Endothelial cell of umbilical vein (primary cell): ENCODE measurements around the gene PLEKHH2. TPM values are rescaled to one million over a fixed set of nuclear protein-coding genes. Genes with fewer than 3 reads are reported as not detected.

Source experiments
- BruUV-seq: library from RNA; stranded (reverse); fragments of 400-500 nt; replicated peaks from 2 replicates; lab custom pipeline; 2021; lab: Mats Ljungman, UMichigan
- CTCF ChIA-PET: fragments of 300-600, 350-600 bp; sonication (Branson Sonifier 250); formaldehyde crosslinking; loops from one replicate; lab custom pipeline; 2021; ENCODE audit warnings: antibody characterized with exemption, inconsistent platforms; lab: Charles Lee
- POLR2A ChIA-PET: fragments of 300-600, 350-600 bp; sonication (Branson Sonifier 250); formaldehyde crosslinking; loops from one replicate; lab custom pipeline; 2021; ENCODE audit warnings: antibody characterized with exemption, inconsistent platforms; lab: Charles Lee
- DNase-seq: peaks from one replicate; pipeline ENCODE4 v3.0.0-alpha.2; 2011; ENCODE audit warnings: low read depth, low spot score
- FAIRE-seq: peaks from 2 replicates; lab custom pipeline; 2011; peaks lifted over from hg19 to GRCh38; lab: Jason Lieb, UNC
- H2AFZ ChIP-seq: 2 replicates; pipeline ENCODE4 v1.6.0; 2012; ENCODE audit warnings: low read depth, low read length, control low read depth, inconsistent platforms
- H3K27ac ChIP-seq: 2 replicates; pipeline ENCODE4 v1.5.1; 2011; ENCODE audit warnings: low read depth, mild to moderate bottlenecking, control low read depth, low read length, moderate library complexity; ENCODE audit not compliant: insufficient read depth
- H3K27me3 ChIP-seq, 2 experiments: 2 replicates each; pipeline versions ENCODE4 v1.6.0 to v1.6.1; 2011; ENCODE audit warnings: low read length in 2 of 2, mixed read lengths in 1 of 2; ENCODE audit not compliant: control insufficient read depth in 2 of 2, insufficient read depth in 2 of 2
- H3K36me3 ChIP-seq, 2 experiments: 2 replicates in 1 of 2; 3 replicates in 1 of 2; pipeline ENCODE4 v1.5.1; 2011; ENCODE audit warnings: low read length in 2 of 2, mild to moderate bottlenecking in 1 of 2, moderate library complexity in 1 of 2; ENCODE audit not compliant: control insufficient read depth in 2 of 2, insufficient read depth in 2 of 2; ENCODE audit errors: extremely low read depth in 1 of 2
- H3K4me1 ChIP-seq: 3 replicates; pipeline ENCODE4 v1.5.1; 2011; ENCODE audit warnings: mild to moderate bottlenecking, low read length; ENCODE audit not compliant: control insufficient read depth, insufficient read depth; ENCODE audit errors: extremely low read depth
- H3K4me2 ChIP-seq: 2 replicates; pipeline ENCODE4 v1.6.1; 2011; ENCODE audit warnings: low read length, control low read depth, mixed read lengths; ENCODE audit not compliant: insufficient read depth
- H3K4me3 ChIP-seq, 3 experiments: fragments of 200-600 bp in 1 of 3; sonication (generic), shearing (Covaris generic) in 1 of 3; replicated peaks in 1 of 3; 2 replicates each; pipeline ENCODE4 v1.5.1; 2011 to 2016; ENCODE audit warnings: control low read depth in 3 of 3, low read length in 3 of 3, mild to moderate bottlenecking in 2 of 3, inconsistent platforms in 1 of 3, low read depth in 1 of 3, moderate library complexity in 1 of 3; ENCODE audit not compliant: insufficient read depth in 1 of 3
- H3K79me2 ChIP-seq: 2 replicates; pipeline ENCODE4 v1.6.0; 2012; ENCODE audit warnings: low read length, inconsistent platforms; ENCODE audit not compliant: control insufficient read depth, insufficient read depth
- H3K9ac ChIP-seq: replicated peaks from 2 replicates; pipeline ENCODE3; 2011; ENCODE audit warnings: low read length, control low read depth; ENCODE audit not compliant: insufficient read depth; ENCODE audit errors: extremely low read depth
- H3K9me1 ChIP-seq: replicated peaks from 3 replicates; pipeline ENCODE4 v1.6.0; 2011; ENCODE audit warnings: mild to moderate bottlenecking, low read length; ENCODE audit not compliant: control insufficient read depth, insufficient read depth; ENCODE audit errors: extremely low read depth
- H3K9me3 ChIP-seq: replicated peaks from 2 replicates; pipeline ENCODE4 v1.5.1; 2012; ENCODE audit warnings: low read length, inconsistent platforms; ENCODE audit not compliant: control insufficient read depth, insufficient read depth
- H4K20me1 ChIP-seq: replicated peaks from 2 replicates; pipeline ENCODE3; 2011; ENCODE audit warnings: mild to moderate bottlenecking, low read length; ENCODE audit not compliant: control insufficient read depth, insufficient read depth; ENCODE audit errors: extremely low read depth
- EZH2 ChIP-seq: IDR thresholded peaks from 2 replicates; pipeline ENCODE4 v1.6.1; 2012; ENCODE audit warnings: borderline replicate concordance, low read depth, mild to moderate bottlenecking, moderate library complexity, low read length, inconsistent platforms; ENCODE audit not compliant: severe bottlenecking
- FOS ChIP-seq: IDR thresholded peaks from 2 replicates; pipeline ENCODE4 v1.6.1; 2011; ENCODE audit warnings: mild to moderate bottlenecking, low read length, moderate library complexity, borderline replicate concordance; ENCODE audit not compliant: insufficient read depth
- GATA2 ChIP-seq: IDR thresholded peaks from 2 replicates; pipeline ENCODE4 v1.7.0; 2011; ENCODE audit warnings: low read depth, mild to moderate bottlenecking, moderate library complexity, mixed read lengths, low read length; ENCODE audit not compliant: insufficient read length, insufficient read depth
- JUN ChIP-seq: IDR thresholded peaks from 2 replicates; pipeline ENCODE4 v1.6.1; 2011; ENCODE audit warnings: borderline replicate concordance, low read depth; ENCODE audit not compliant: insufficient read length, insufficient read depth
- MYC ChIP-seq: IDR thresholded peaks from one replicate; pipeline ENCODE4 v1.6.1; 2011; ENCODE audit warnings: mild to moderate bottlenecking, low read depth, low read length
- POLR2A ChIP-seq: IDR thresholded peaks from 2 replicates; pipeline ENCODE4 v1.6.1; 2012; ENCODE audit warnings: low read depth, mild to moderate bottlenecking, control low read depth, low read length
- POLR2AphosphoS5 ChIP-seq: IDR thresholded peaks from 2 replicates; pipeline ENCODE4 v1.6.1; 2012; ENCODE audit warnings: low read depth, mild to moderate bottlenecking, control low read depth, low read length, moderate library complexity; ENCODE audit not compliant: insufficient read depth
- dilution Hi-C: fragments of 300-500 bp; cut with MboI; formaldehyde crosslinking; loops from one replicate; pipeline ENCODE4 v1.15.0; 2019; ENCODE audit warnings: low sequenced_read_pairs; ENCODE audit not compliant: extremely low pct_ligation_motif_present
- intact Hi-C: fragments of 100-400 bp; cut with micrococcal nuclease; formaldehyde crosslinking; loops from one replicate; pipeline ENCODE4 v1.10.0; 2022
- polyA plus RNA-seq, 4 experiments: library from polyadenylated mRNA; depleted of rRNA in 3 of 4; stranded (reverse) in 3 of 4; unstranded in 1 of 4; fragments of >200 nt; gene quantifications; 2 replicates each; pipeline versions ENCODE4 v1.2.1 to v1.2.3, GENCODE V29; 2011 to 2012; ENCODE audit warnings: missing spikeins in 1 of 4
- total RNA-seq: library from RNA; stranded (reverse); gene quantifications from 2 replicates; pipeline ENCODE4 v1.2.3, GENCODE V29; 2021
- TF ChIP-seq, protein P1 (sequence below): IDR thresholded peaks from 2 replicates; pipeline ENCODE4 v1.6.1; 2011; ENCODE audit not compliant: insufficient read depth, insufficient read length
- TF ChIP-seq, protein P2 (sequence below), 2 donors: IDR thresholded peaks; 1 replicate in 1 of 2; 2 replicates in 1 of 2; pipeline ENCODE4 v1.5.1; 2011; ENCODE audit warnings: low read length in 2 of 2, mild to moderate bottlenecking in 2 of 2, moderate library complexity in 2 of 2, control low read depth in 1 of 2, inconsistent platforms in 1 of 2, low read depth in 1 of 2; ENCODE audit not compliant: insufficient read depth in 1 of 2; ENCODE audit errors: extremely low read depth in 1 of 2

Gene PLEKHH2
- total and polyA plus RNA-seq, 2 donors (not counting 3 experiments of a cell fraction or from before 2014, with no cell fraction given): 0.41 to 0.58 TPM

DNA sequence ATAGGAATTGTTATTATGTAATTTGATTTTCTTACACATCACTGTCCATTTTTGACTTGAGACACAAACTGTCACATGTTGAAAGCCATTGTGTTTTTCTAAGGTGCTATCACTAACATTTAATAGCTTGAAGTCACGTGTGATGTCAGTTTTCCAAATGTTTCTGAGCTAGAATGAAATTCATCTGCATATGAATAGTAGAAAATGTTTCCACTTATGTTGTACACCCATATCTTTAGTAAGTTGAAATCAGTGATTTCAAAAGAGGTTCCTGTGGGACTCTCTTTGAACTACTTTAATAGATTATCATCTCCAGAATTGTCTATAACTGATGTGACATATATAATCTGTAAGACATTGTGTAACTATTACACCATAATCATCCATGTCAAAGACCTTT, 173.8 kb downstream of the PLEKHH2 start:
- POLR2A ChIA-PET: no interaction called here
- CTCF ChIA-PET: no interaction called here

DNA sequence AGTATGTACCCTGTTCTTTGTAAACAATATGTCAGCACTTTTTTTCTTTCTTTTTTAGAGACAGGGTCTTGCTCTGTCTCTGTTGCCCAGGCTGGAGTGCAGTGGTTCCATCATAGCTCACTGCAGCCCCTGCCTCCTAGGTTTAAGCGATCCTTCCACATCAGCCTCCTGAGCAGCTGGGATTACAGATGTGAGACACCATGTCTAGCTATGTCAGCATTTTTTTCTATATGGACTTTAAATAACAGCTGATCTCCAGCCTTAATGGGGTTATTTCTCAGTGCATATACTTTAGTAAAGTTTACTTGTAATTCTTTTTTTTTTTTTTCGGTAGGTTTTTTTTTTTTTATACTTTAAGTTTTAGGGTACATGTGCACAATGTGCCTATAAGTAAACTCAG, 174.9 kb downstream of the PLEKHH2 start:
- no peak overlapping the region for H3K4me3 ChIP-seq
- H3K9me1 ChIP-seq: no peaks in the 10 kb centered on the region
- H3K27me3 ChIP-seq: no peaks in the 10 kb centered on the region
- H3K9ac ChIP-seq: no peak overlapping the region
- no peaks in the 10 kb centered on the region for H3K79me2 ChIP-seq
- DNase-seq: no peak
- POLR2A ChIA-PET: no interaction called here
- TF ChIP-seq JUN: no peak
- TF ChIP-seq EZH2: no peak
- no peak for TF ChIP-seq POLR2A
- no peak for TF ChIP-seq POLR2AphosphoS5
- no peak for TF ChIP-seq FOS
- TF ChIP-seq GATA2: no peak
- TF ChIP-seq, protein P1, sequence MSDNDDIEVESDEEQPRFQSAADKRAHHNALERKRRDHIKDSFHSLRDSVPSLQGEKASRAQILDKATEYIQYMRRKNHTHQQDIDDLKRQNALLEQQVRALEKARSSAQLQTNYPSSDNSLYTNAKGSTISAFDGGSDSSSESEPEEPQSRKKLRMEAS: no peak
- TF ChIP-seq, protein P2, sequence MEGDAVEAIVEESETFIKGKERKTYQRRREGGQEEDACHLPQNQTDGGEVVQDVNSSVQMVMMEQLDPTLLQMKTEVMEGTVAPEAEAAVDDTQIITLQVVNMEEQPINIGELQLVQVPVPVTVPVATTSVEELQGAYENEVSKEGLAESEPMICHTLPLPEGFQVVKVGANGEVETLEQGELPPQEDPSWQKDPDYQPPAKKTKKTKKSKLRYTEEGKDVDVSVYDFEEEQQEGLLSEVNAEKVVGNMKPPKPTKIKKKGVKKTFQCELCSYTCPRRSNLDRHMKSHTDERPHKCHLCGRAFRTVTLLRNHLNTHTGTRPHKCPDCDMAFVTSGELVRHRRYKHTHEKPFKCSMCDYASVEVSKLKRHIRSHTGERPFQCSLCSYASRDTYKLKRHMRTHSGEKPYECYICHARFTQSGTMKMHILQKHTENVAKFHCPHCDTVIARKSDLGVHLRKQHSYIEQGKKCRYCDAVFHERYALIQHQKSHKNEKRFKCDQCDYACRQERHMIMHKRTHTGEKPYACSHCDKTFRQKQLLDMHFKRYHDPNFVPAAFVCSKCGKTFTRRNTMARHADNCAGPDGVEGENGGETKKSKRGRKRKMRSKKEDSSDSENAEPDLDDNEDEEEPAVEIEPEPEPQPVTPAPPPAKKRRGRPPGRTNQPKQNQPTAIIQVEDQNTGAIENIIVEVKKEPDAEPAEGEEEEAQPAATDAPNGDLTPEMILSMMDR (IDR thresholded peaks at IDR 0.05; ENCODE audit: extremely low read depth in 1 of 2, insufficient read depth in 1 of 2, low read depth in 1 of 2, low read length in 2 of 2): no peak
- no peak for TF ChIP-seq MYC
- H3K27ac ChIP-seq: no peak overlapping the region
- no peak overlapping the region for H2AFZ ChIP-seq
- H3K9me3 ChIP-seq: no peaks in the 10 kb centered on the region
- no peaks in the 10 kb centered on the region for H3K4me1 ChIP-seq
- H3K36me3 ChIP-seq: no peaks in the 10 kb centered on the region
- FAIRE-seq: no peak
- no peaks in the 10 kb centered on the region for H4K20me1 ChIP-seq
- no TSS peak for BruUV-seq
- dilution Hi-C loops: no loop called here
- intact Hi-C loops: no loop called here
- CTCF ChIA-PET: no interaction called here
- H3K4me2 ChIP-seq: no peak overlapping the region

More for the DNA sequence above, 173.8 kb downstream of the PLEKHH2 start:
- H3K36me3 ChIP-seq: no peaks in the 10 kb centered on the region
- H2AFZ ChIP-seq: no peak overlapping the region
- no peaks in the 10 kb centered on the region for H3K9me1 ChIP-seq
- no peak overlapping the region for H3K4me2 ChIP-seq
- FAIRE-seq: no peak
- BruUV-seq: no TSS peak
- no peaks in the 10 kb centered on the region for H4K20me1 ChIP-seq
- dilution Hi-C loops: no loop called here
- no peaks in the 10 kb centered on the region for H3K4me1 ChIP-seq
- H3K27me3 ChIP-seq: no peaks in the 10 kb centered on the region
- no peaks in the 10 kb centered on the region for H3K79me2 ChIP-seq
- no peak overlapping the region for H3K4me3 ChIP-seq
- intact Hi-C loops: no loop called here
- TF ChIP-seq POLR2A (no peak), GATA2 (no peak), EZH2 (no peak), MYC (no peak)
- TF ChIP-seq, protein P1: no peak
- DNase-seq: no peak
- no peaks in the 10 kb centered on the region for H3K9me3 ChIP-seq
- no peak overlapping the region for H3K27ac ChIP-seq
- no peak overlapping the region for H3K9ac ChIP-seq
